ENCODE measurements around the gene GLI3. TPM values are rescaled to one million over a fixed set of nuclear protein-coding genes. Genes with fewer than 3 reads are reported as not detected.
A peak's percentile ranks its signal among the peaks of the same experiment; 100 is the strongest.

GLI3 gene
- total RNA-seq, 1 experiment from 2014 or later: 46.2 TPM

DNA sequence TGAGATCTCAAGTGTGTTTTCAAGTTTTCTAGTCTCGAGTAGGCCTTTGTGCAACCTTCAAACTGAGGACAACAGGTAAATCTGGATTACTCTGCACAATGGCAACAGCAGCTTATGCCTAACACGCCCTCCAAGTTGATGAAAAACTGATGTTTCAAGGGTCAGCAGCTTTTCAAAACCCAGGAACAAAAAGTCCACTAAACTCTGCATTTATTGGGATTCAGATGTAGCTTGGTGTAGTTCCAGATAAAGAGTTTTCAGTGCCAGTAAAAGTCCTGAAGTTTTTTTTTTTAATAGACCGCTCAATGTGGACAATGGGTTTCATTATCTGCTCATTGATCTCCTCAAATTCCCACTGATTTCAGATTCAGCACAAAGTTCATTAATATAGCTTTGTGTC is 259.3 kb downstream of the GLI3 start (continued):
- no peak for TF ChIP-seq USF1 (CRISPR knock-in tag; IDR thresholded peaks at IDR 0.05)

DNA sequence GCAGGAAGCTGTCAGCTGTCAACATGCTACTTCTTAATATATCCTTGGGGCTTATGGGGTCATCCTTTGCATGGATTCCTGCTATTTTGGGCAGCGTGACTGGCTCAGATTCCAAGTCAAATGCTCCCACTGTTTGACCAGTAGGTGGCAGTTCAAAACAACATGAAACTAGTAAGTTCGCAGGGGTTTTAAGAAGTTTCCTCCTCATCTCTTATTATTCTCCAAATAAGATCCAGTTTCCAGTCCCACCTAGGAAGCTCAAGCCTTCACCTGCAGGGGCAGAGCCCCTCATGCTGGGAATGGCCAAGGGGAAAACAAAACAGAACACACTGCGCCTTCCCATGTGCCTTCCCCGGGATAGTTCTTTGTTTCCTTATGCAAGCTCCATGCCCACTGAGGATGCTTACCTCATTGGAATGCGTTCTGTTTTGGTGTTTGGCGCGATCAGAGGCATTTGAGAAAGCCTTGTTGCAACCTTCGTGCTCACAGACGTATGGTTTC is 259.8 kb downstream of the GLI3 start:
- ChIA-PET CTCF (interaction anchor here (0.5 to 3.3 kb wide), 22 partner anchors 12 to 900 kb away, joined by 3 to 28 read pairs (median 4); no protein-coding TSS in a partner anchor), POLR2A (no interaction called here)
- TF ChIP-seq ZNF219 (CRISPR knock-in tag; IDR thresholded peaks at IDR 0.05; ENCODE audit: borderline replicate concordance): no peak
- no peak for TF ChIP-seq TCF7 (CRISPR knock-in tag; IDR thresholded peaks at IDR 0.05; ENCODE audit: low read depth)
- no peak for TF ChIP-seq ZNF396 (CRISPR knock-in tag; IDR thresholded peaks at IDR 0.05; ENCODE audit: borderline replicate concordance)
- TF ChIP-seq PRRX2 (CRISPR knock-in tag; IDR thresholded peaks at IDR 0.05): no peak
- peak; percentile 58; the same call in 1 of the 2 replicates for TF ChIP-seq CTCF (IDR thresholded peaks at IDR 0.05)
- no peak for TF ChIP-seq ELF4 (CRISPR knock-in tag; IDR thresholded peaks at IDR 0.05; ENCODE audit: low read depth)
- no peak for TF ChIP-seq GTF2I (CRISPR knock-in tag; conservative IDR thresholded peaks at IDR 0.05)
- H3K4me3 Mint-ChIP-seq: no peak overlapping the region
- H3K4me1 Mint-ChIP-seq: peaks cover 14% of the 10 kb centered on the region
- H3K36me3 Mint-ChIP-seq: peaks cover 17% of the 10 kb centered on the region
- DNase-seq (ENCODE audit: low spot score) (no peak), ATAC-seq (peak; percentile 62)
- H3K9me3 Mint-ChIP-seq: no peaks in the 10 kb centered on the region
- H3K27me3 Mint-ChIP-seq (ENCODE audit: low read depth): no peaks in the 10 kb centered on the region
- H3K27ac Mint-ChIP-seq: peak overlapping the region; percentile 75; the same call in 1 of the 2 replicates

- H3K4me1 Mint-ChIP-seq: peaks cover 14% of the 10 kb centered on the region
- no peak overlapping the region for H3K27ac Mint-ChIP-seq
- no peak for DNase-seq (ENCODE audit: low spot score)
- TF ChIP-seq GTF2I (CRISPR knock-in tag; conservative IDR thresholded peaks at IDR 0.05) (no peak), ESRRA (CRISPR knock-in tag; IDR thresholded peaks at IDR 0.05; ENCODE audit: borderline replicate concordance) (no peak), KAT7 (CRISPR knock-in tag; IDR thresholded peaks at IDR 0.05; ENCODE audit: borderline replicate concordance) (no peak), SMAD3 (CRISPR knock-in tag; IDR thresholded peaks at IDR 0.05; ENCODE audit: borderline replicate concordance) (no peak), ZNF416 (CRISPR knock-in tag; IDR thresholded peaks at IDR 0.05) (no peak)
- TF ChIP-seq, protein P1, sequence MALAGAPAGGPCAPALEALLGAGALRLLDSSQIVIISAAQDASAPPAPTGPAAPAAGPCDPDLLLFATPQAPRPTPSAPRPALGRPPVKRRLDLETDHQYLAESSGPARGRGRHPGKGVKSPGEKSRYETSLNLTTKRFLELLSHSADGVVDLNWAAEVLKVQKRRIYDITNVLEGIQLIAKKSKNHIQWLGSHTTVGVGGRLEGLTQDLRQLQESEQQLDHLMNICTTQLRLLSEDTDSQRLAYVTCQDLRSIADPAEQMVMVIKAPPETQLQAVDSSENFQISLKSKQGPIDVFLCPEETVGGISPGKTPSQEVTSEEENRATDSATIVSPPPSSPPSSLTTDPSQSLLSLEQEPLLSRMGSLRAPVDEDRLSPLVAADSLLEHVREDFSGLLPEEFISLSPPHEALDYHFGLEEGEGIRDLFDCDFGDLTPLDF (CRISPR knock-in tag; IDR thresholded peaks at IDR 0.05): no peak
- no peaks in the 10 kb centered on the region for H3K27me3 Mint-ChIP-seq (ENCODE audit: low read depth)
- peaks cover 17% of the 10 kb centered on the region for H3K36me3 Mint-ChIP-seq
- no peak overlapping the region for H3K4me3 Mint-ChIP-seq
- POLR2A ChIA-PET: no interaction called here
- no peak for ATAC-seq
- CTCF ChIA-PET: interaction anchor here (1.4 to 3.3 kb wide), 4 partner anchors 11 to 900 kb away, joined by 5 to 28 read pairs (median 6); no protein-coding TSS in a partner anchor
- H3K9me3 Mint-ChIP-seq: no peaks in the 10 kb centered on the region
Measured at GRCh38 chr7:41976411-41976810, 260.6 kb downstream of the GLI3 start.

GRCh38 chr7:41975849-41976248 is 261.2 kb downstream of the GLI3 start:
- DNase-seq (ENCODE audit: low spot score): no peak
- POLR2A ChIA-PET: no interaction called here
- TF ChIP-seq, protein P1 (CRISPR knock-in tag; IDR thresholded peaks at IDR 0.05): no peak
- TF ChIP-seq SMAD4 (CRISPR knock-in tag; IDR thresholded peaks at IDR 0.05): no peak
- no peak for TF ChIP-seq NFE2L1 (CRISPR knock-in tag; IDR thresholded peaks at IDR 0.05)
- TF ChIP-seq PRRX2 (CRISPR knock-in tag; IDR thresholded peaks at IDR 0.05): no peak
- no peak for TF ChIP-seq ZNF121 (CRISPR knock-in tag; IDR thresholded peaks at IDR 0.05)
- TF ChIP-seq ATF2 (CRISPR knock-in tag; IDR thresholded peaks at IDR 0.05; ENCODE audit: borderline replicate concordance, low read depth): no peak
- TF ChIP-seq ZNF219 (CRISPR knock-in tag; IDR thresholded peaks at IDR 0.05; ENCODE audit: borderline replicate concordance): no peak
- TF ChIP-seq NR1H2 (CRISPR knock-in tag; IDR thresholded peaks at IDR 0.05): no peak
- no peak for TF ChIP-seq KAT7 (CRISPR knock-in tag; IDR thresholded peaks at IDR 0.05; ENCODE audit: borderline replicate concordance)
- TF ChIP-seq CTCF (IDR thresholded peaks at IDR 0.05): no peak
- no peak for TF ChIP-seq MAX (CRISPR knock-in tag; IDR thresholded peaks at IDR 0.05)

More at GRCh38 chr7:41975849-41976248, 261.2 kb downstream of the GLI3 start:
- H3K27me3 Mint-ChIP-seq (ENCODE audit: low read depth): no peaks in the 10 kb centered on the region
- no peak for ATAC-seq
- H3K9me3 Mint-ChIP-seq: no peaks in the 10 kb centered on the region
- CTCF ChIA-PET: no interaction called here
- H3K36me3 Mint-ChIP-seq: peaks cover 20% of the 10 kb centered on the region
- H3K4me1 Mint-ChIP-seq: peaks cover 14% of the 10 kb centered on the region
- H3K27ac Mint-ChIP-seq: no peak overlapping the region
- H3K4me3 Mint-ChIP-seq: no peak overlapping the region

Measured in WTC11 (cell line).